MM.1S (cell line): Measurements from ENCODE around the gene DEDD.

Experiments
- CTCF ChIP-seq: fragments of 300-600 bp; sonication (generic); IDR thresholded peaks from 2 replicates; pipeline ENCODE4 v1.5.1; 2016; ENCODE audit warnings: antibody characterized with exemption, low read length, mixed read lengths
- EZH2 ChIP-seq: fragments of 300-600 bp; sonication (generic); optimal IDR thresholded peaks from 2 replicates; pipeline ENCODE3; 2017; ENCODE audit warnings: low read depth, mild to moderate bottlenecking, antibody characterized with exemption, low read length, mixed read lengths
- EZH2phosphoT487 ChIP-seq: fragments of 300-600 bp; sonication (generic); IDR thresholded peaks from 2 replicates; pipeline ENCODE4 v1.6.1; 2018; ENCODE audit warnings: antibody characterized with exemption, low read length

GRCh38 chr1:161095230-161095629 lies 37.2 kb downstream of the DEDD start:
- TF ChIP-seq CTCF (no peak), EZH2phosphoT487 (no peak), EZH2 (no peak)
